ENCODE results near the gene LRMDA.

Gene LRMDA

GRCh38 chr10:75859141-75859540 lies 427.7 kb downstream of the LRMDA start:
- H3K27ac ChIP-seq (ENCODE audit: low read depth, low read length): no peak overlapping the region
- H3K4me2 ChIP-seq (ENCODE audit: low read depth, low read length, poor library complexity, severe bottlenecking): no peak overlapping the region
- H3K36me3 ChIP-seq (ENCODE audit: low read length): no peaks in the 10 kb centered on the region
- H4K20me1 ChIP-seq (ENCODE audit: low read depth, low read length): no peaks in the 10 kb centered on the region
- no peak overlapping the region for H3K9ac ChIP-seq (ENCODE audit: low read length)
- no peaks in the 10 kb centered on the region for H3K9me3 ChIP-seq (ENCODE audit: insufficient read depth, low read length)
- no peak overlapping the region for H3K4me3 ChIP-seq (ENCODE audit: insufficient read depth, low read length, poor library complexity, severe bottlenecking)
- H3K27me3 ChIP-seq (ENCODE audit: low read length): no peaks in the 10 kb centered on the region
- no peaks in the 10 kb centered on the region for H3K9me2 ChIP-seq (replicated peaks; ENCODE audit: insufficient read depth, low read length)
- H3F3A ChIP-seq (ENCODE audit: insufficient read depth): no peaks in the 10 kb centered on the region
- H2AFZ ChIP-seq (ENCODE audit: low read depth, low read length, severe bottlenecking): no peak overlapping the region
- no peak for TF ChIP-seq CTCF (IDR thresholded peaks at IDR 0.05; ENCODE audit: insufficient read depth, low read length, poor library complexity, severe bottlenecking)
- no peak for TF ChIP-seq EZH2phosphoT487 (conservative IDR thresholded peaks at IDR 0.05; ENCODE audit: low read length)
- no peaks in the 10 kb centered on the region for H3K79me2 ChIP-seq (ENCODE audit: insufficient read depth, low read length)

GRCh38 chr10:75860009-75860408 lies 428.6 kb downstream of the LRMDA start:
- TF ChIP-seq CTCF (IDR thresholded peaks at IDR 0.05; ENCODE audit: insufficient read depth, low read length, poor library complexity, severe bottlenecking) (no peak), EZH2phosphoT487 (conservative IDR thresholded peaks at IDR 0.05; ENCODE audit: low read length) (no peak)
- Histone ChIP-seq H4K20me1 (ENCODE audit: low read depth, low read length) (no peaks in the 10 kb centered on the region), H3K27me3 (ENCODE audit: low read length) (no peaks in the 10 kb centered on the region), H3K4me3 (ENCODE audit: insufficient read depth, low read length, poor library complexity, severe bottlenecking) (no peak overlapping the region), H3K9me2 (replicated peaks; ENCODE audit: insufficient read depth, low read length) (no peaks in the 10 kb centered on the region), H3K36me3 (ENCODE audit: low read length) (no peaks in the 10 kb centered on the region), H3K27ac (ENCODE audit: low read depth, low read length) (no peak overlapping the region), H3K79me2 (ENCODE audit: insufficient read depth, low read length) (no peaks in the 10 kb centered on the region), H2AFZ (ENCODE audit: low read depth, low read length, severe bottlenecking) (no peak overlapping the region), H3K4me2 (ENCODE audit: low read depth, low read length, poor library complexity, severe bottlenecking) (no peak overlapping the region), H3K9me3 (ENCODE audit: insufficient read depth, low read length) (no peaks in the 10 kb centered on the region), H3K9ac (ENCODE audit: low read length) (no peak overlapping the region), H3F3A (ENCODE audit: insufficient read depth) (no peaks in the 10 kb centered on the region)

GRCh38 chr10:75861582-75861981 lies 430.2 kb downstream of the LRMDA start:
- H3K27me3 ChIP-seq (ENCODE audit: low read length): no peaks in the 10 kb centered on the region
- H4K20me1 ChIP-seq (ENCODE audit: low read depth, low read length): no peaks in the 10 kb centered on the region
- no peaks in the 10 kb centered on the region for H3K9me3 ChIP-seq (ENCODE audit: insufficient read depth, low read length)
- no peak overlapping the region for H3K4me3 ChIP-seq (ENCODE audit: insufficient read depth, low read length, poor library complexity, severe bottlenecking)
- no peak overlapping the region for H3K9ac ChIP-seq (ENCODE audit: low read length)
- no peaks in the 10 kb centered on the region for H3K79me2 ChIP-seq (ENCODE audit: insufficient read depth, low read length)
- no peak overlapping the region for H3K4me2 ChIP-seq (ENCODE audit: low read depth, low read length, poor library complexity, severe bottlenecking)
- no peaks in the 10 kb centered on the region for H3K36me3 ChIP-seq (ENCODE audit: low read length)
- no peaks in the 10 kb centered on the region for H3K9me2 ChIP-seq (replicated peaks; ENCODE audit: insufficient read depth, low read length)
- H3F3A ChIP-seq (ENCODE audit: insufficient read depth): no peaks in the 10 kb centered on the region
- no peak overlapping the region for H3K27ac ChIP-seq (ENCODE audit: low read depth, low read length)
- TF ChIP-seq EZH2phosphoT487 (conservative IDR thresholded peaks at IDR 0.05; ENCODE audit: low read length) (no peak), CTCF (IDR thresholded peaks at IDR 0.05; ENCODE audit: insufficient read depth, low read length, poor library complexity, severe bottlenecking) (no peak)
- H2AFZ ChIP-seq (ENCODE audit: low read depth, low read length, severe bottlenecking): no peak overlapping the region

Measured in SU-DHL-6 (cell line).